Stomach (tissue), 4 donors: ENCODE measurements around the gene OLA1.

Experiments used
- CTCF ChIP-seq, 7 experiments: fragments of 450-650 bp in 4 of 7; fragments of 200-600 bp in 3 of 7; sonication (generic) in 3 of 7; IDR thresholded peaks; one replicate each; pipeline ENCODE4 v1.5.1; 2016 to 2019; ENCODE audit warnings: antibody characterized with exemption in 7 of 7, control low read depth in 2 of 7, mild to moderate bottlenecking in 1 of 7
- EP300 ChIP-seq: sonication (generic); formaldehyde crosslinking; IDR thresholded peaks from one replicate; pipeline ENCODE4 v1.6.1; 2017; ENCODE audit warnings: antibody characterized with exemption

DNA sequence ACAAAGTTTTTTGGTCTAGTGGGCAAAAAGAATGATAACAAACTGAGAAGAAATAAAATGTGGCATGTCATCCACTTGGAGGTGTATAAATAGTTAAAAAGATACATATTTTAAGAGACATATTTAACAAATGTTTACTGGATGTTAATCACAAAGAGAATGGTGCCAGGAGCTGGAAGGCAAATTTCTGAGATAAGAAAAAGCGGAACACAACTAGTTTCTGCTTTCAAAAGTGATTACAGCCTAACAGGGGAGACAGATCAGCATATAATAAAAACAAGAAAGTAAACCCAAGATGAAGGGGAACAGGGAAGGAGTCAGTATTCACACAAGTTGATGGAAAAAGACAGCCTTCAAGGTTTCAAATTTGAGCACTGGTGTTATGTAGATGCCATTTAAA is 91.3 kb downstream of the OLA1 start:
- no peak for TF ChIP-seq EP300
- no peak for TF ChIP-seq CTCF (IDR thresholded peaks at IDR 0.05)
